GM12878 (cell line): ENCODE measurements around the gene ACKR4. TPM values are rescaled to one million over a fixed set of nuclear protein-coding genes. Genes with fewer than 3 reads are reported as not detected.

Experiments used
- ATAC-seq: fragments of 200-7000 bp; cut with Tn5 transposase; 3 replicates; pipeline ENCODE4 v1.9.1; 2020; ENCODE audit warnings: mild to moderate bottlenecking, moderate library complexity
- BruUV-seq: library from RNA; stranded (reverse); fragments of 400-500 nt; replicated peaks from 2 replicates; lab custom pipeline; 2021; lab: Mats Ljungman, UMichigan
- CTCF ChIA-PET: fragments of 300-600 bp; sonication (Branson Sonifier 250); formaldehyde crosslinking; extraction: SDS; loops from one replicate; lab custom pipeline; 2021; ENCODE audit warnings: inconsistent platforms; lab: Yijun Ruan, JAX
- POLR2A ChIA-PET: fragments of 350-600 bp; formaldehyde crosslinking; extraction: SDS; loops from one replicate; lab custom pipeline; 2021; ENCODE audit warnings: inconsistent platforms; lab: Charles Lee
- RAD21 ChIA-PET: fragments of 300-600 bp; sonication (Branson Sonifier 250); formaldehyde crosslinking; loops from one replicate; lab custom pipeline; 2023; ENCODE audit warnings: antibody characterized with exemption; ENCODE audit not compliant: unreplicated experiment; lab: Charles Lee
- SMC1A ChIA-PET: fragments of 300-600 bp; sonication (Branson Sonifier 250); formaldehyde crosslinking; loops from one replicate; lab custom pipeline; 2023; ENCODE audit not compliant: unreplicated experiment, uncharacterized antibody; lab: Charles Lee
- DNase-seq: peaks from one replicate; pipeline ENCODE4 v3.0.0-alpha.2; 2011; ENCODE audit warnings: low read depth, low spot score
- FAIRE-seq: peaks from 3 replicates; lab custom pipeline; 2011; peaks lifted over from hg19 to GRCh38; lab: Jason Lieb, UNC
- H2AFZ ChIP-seq: 2 replicates; pipeline ENCODE4 v1.6.0; 2011; ENCODE audit warnings: low read depth, low read length, control low read depth; ENCODE audit not compliant: control insufficient read depth
- H3K27ac ChIP-seq: 2 replicates; pipeline ENCODE4 v1.5.1; 2011; ENCODE audit warnings: control low read depth; ENCODE audit not compliant: control insufficient read depth, insufficient read depth
- H3K27me3 ChIP-seq, 2 experiments: replicated peaks in 1 of 2; 2 replicates each; pipeline versions ENCODE4 v1.6.0 to v1.6.1; 2011; ENCODE audit warnings: low read length in 1 of 2; ENCODE audit not compliant: control insufficient read depth in 2 of 2, insufficient read depth in 2 of 2
- H3K36me3 ChIP-seq, 2 experiments: 2 replicates each; pipeline ENCODE4 v1.5.1; 2011; ENCODE audit warnings: low read length in 1 of 2; ENCODE audit not compliant: control insufficient read depth in 2 of 2, insufficient read depth in 2 of 2
- H3K4me1 ChIP-seq: 2 replicates; pipeline ENCODE4 v1.6.1; 2011; ENCODE audit warnings: mild to moderate bottlenecking, low read length, moderate library complexity, mixed read lengths; ENCODE audit not compliant: control insufficient read depth, insufficient read depth
- H3K4me2 ChIP-seq: 2 replicates; pipeline ENCODE4 v1.6.0; 2011; ENCODE audit warnings: control low read depth; ENCODE audit not compliant: control insufficient read depth, insufficient read depth
- H3K4me3 ChIP-seq: fragments of 200-600 bp; sonication (generic); 2 replicates; pipeline ENCODE4 v1.5.1; 2016
- H3K79me2 ChIP-seq: 2 replicates; pipeline ENCODE4 v1.6.0; 2011; ENCODE audit warnings: low read length; ENCODE audit not compliant: control insufficient read depth, insufficient read depth
- H3K9ac ChIP-seq: 2 replicates; pipeline ENCODE4 v1.8.0; 2011; ENCODE audit warnings: low read length, control low read depth, mixed read lengths; ENCODE audit not compliant: control insufficient read depth, insufficient read depth
- H3K9me3 ChIP-seq: replicated peaks from 3 replicates; pipeline ENCODE4 v1.5.1; 2011; ENCODE audit warnings: mild to moderate bottlenecking, low read length; ENCODE audit not compliant: control insufficient read depth, insufficient read depth
- H4K20me1 ChIP-seq: 2 replicates; pipeline ENCODE4 v1.6.0; 2011; ENCODE audit not compliant: control insufficient read depth, insufficient read depth
- ATF2 ChIP-seq: IDR thresholded peaks from 2 replicates; pipeline ENCODE4 v1.6.1; 2012; ENCODE audit warnings: low read length, inconsistent platforms
- BRCA1 ChIP-seq: IDR thresholded peaks from 2 replicates; pipeline ENCODE4 v1.6.1; 2011; ENCODE audit warnings: low read depth, low read length, improper control_type of control experiment
- CHD1 ChIP-seq: IDR thresholded peaks from 2 replicates; pipeline ENCODE4 v1.6.1; 2012; ENCODE audit warnings: low read depth, low read length, improper control_type of control experiment
- FOS ChIP-seq: IDR thresholded peaks from 3 replicates; pipeline ENCODE4 v1.6.1; 2011; ENCODE audit warnings: borderline replicate concordance; ENCODE audit not compliant: insufficient read length; ENCODE audit errors: extremely low read depth
- HCFC1 ChIP-seq: fragments of 150-350 bp; IDR thresholded peaks from 2 replicates; pipeline ENCODE4 v1.6.1; 2014; ENCODE audit warnings: low read length
- MAX ChIP-seq: IDR thresholded peaks from 2 replicates; pipeline ENCODE4 v1.6.1; 2012; ENCODE audit warnings: low read depth, low read length, improper control_type of control experiment
- NFYB ChIP-seq: IDR thresholded peaks from 2 replicates; pipeline ENCODE4 v1.6.1; 2011; ENCODE audit warnings: low read depth, mild to moderate bottlenecking, low read length, improper control_type of control experiment, moderate library complexity; ENCODE audit not compliant: insufficient read depth
- NKRF ChIP-seq: fragments of 450-650 bp; conservative IDR thresholded peaks from 2 replicates; pipeline ENCODE4 v1.6.1; 2017; ENCODE audit warnings: mild to moderate bottlenecking, moderate library complexity
- PRDM15 ChIP-seq: fragments of 450-650 bp; formaldehyde crosslinking; IDR thresholded peaks from 2 replicates; pipeline ENCODE4 v1.4.0; 2020; ENCODE audit warnings: mild to moderate bottlenecking, moderate library complexity
- RELB ChIP-seq: fragments of 450-650 bp; IDR thresholded peaks from 2 replicates; pipeline ENCODE4 v1.6.1; 2017; ENCODE audit warnings: low read depth, mild to moderate bottlenecking, moderate library complexity
- SKIL ChIP-seq: fragments of 450-650 bp; IDR thresholded peaks from 2 replicates; pipeline ENCODE4 v1.6.1; 2017; ENCODE audit warnings: mild to moderate bottlenecking, low read depth, inconsistent platforms; ENCODE audit not compliant: poor library complexity, severe bottlenecking
- ZNF622 ChIP-seq: fragments of 450-650 bp; IDR thresholded peaks from 2 replicates; pipeline ENCODE4 v1.6.1; 2017; ENCODE audit warnings: mild to moderate bottlenecking, inconsistent platforms
- WGBS: methylation state at CpG from one replicate; pipeline ENCODE4 v1.1.6; 2016; ENCODE audit warnings: low lambda C conversion rate; ENCODE audit not compliant: insufficient replicate concordance, insufficient coverage; ENCODE audit errors: missing lambda C conversion rate; 5-methylcytosine and 5-hydroxymethylcytosine counted together
- in situ Hi-C: fragments of 300-500 bp; cut with MboI; formaldehyde crosslinking; loops from 9 replicates; pipeline ENCODE4 v1.14.3; 2018; ENCODE audit warnings: mixed read lengths
- intact Hi-C: fragments of 100-400 bp; cut with micrococcal nuclease; formaldehyde crosslinking; loops from one replicate; pipeline ENCODE4 v1.14.2; 2022; ENCODE audit not compliant: unreplicated experiment
- polyA plus RNA-seq, 11 experiments: library from polyadenylated mRNA; depleted of rRNA in 4 of 11; unstranded in 6 of 11; stranded (reverse) in 5 of 11; fragments of >200 nt; fragmentation: Nextera tagmentation in 4 of 11; fragmentation: Illumina TruSeq in 1 of 11; extraction: Ambion mirVana in 4 of 11; extraction: Trizol in 1 of 11; gene quantifications; 1 replicate in 1 of 11; 2 replicates in 10 of 11; pipeline versions ENCODE4 v1.2.1 to v1.2.3, GENCODE V29; 2011 to 2016; ENCODE audit warnings: inconsistent platforms in 2 of 11, missing spikeins in 2 of 11, low read depth in 1 of 11
- total RNA-seq, 4 experiments: library from RNA; depleted of rRNA in 3 of 4; stranded (reverse); fragments of >200 nt in 3 of 4; fragmentation: Illumina TruSeq in 1 of 4; extraction: Trizol in 1 of 4; gene quantifications; 2 replicates each; pipeline versions ENCODE4 v1.2.1 to v1.2.3, GENCODE V29; 2013 to 2021

ACKR4 gene
- total and polyA plus RNA-seq, 10 of the 15 experiments (the other 5 are each of a cell fraction or from before 2014, with no cell fraction given): 0.06 to 0.40 (median 0.12) TPM

- Histone ChIP-seq H3K27me3 (no peaks in the 10 kb centered on the region), H3K36me3 (no peaks in the 10 kb centered on the region), H3K9me3 (no peaks in the 10 kb centered on the region), H4K20me1 (no peaks in the 10 kb centered on the region), H3K79me2 (no peaks in the 10 kb centered on the region), H3K27ac (no peak overlapping the region), H3K4me1 (no peaks in the 10 kb centered on the region), H2AFZ (no peak overlapping the region), H3K9ac (no peak overlapping the region), H3K4me2 (no peak overlapping the region), H3K4me3 (no peak overlapping the region)
- ChIA-PET CTCF (interaction anchor here (1.3 kb wide), 1 partner anchor 27 kb away, joined by 4 read pairs; no protein-coding TSS in a partner anchor), SMC1A (no interaction called here), RAD21 (no interaction called here), POLR2A (no interaction called here)
- 74% methylated on average over 4 of the region's 4 CpGs for WGBS
- ATAC-seq (no peak), DNase-seq (no peak), FAIRE-seq (no peak)
- no TSS peak for BruUV-seq
- intact Hi-C loops: no loop called here
- in situ Hi-C loops: no loop called here
- TF ChIP-seq CHD1 (no peak), PRDM15 (CRISPR knock-in tag) (no peak), NKRF (no peak), MAX (no peak), ATF2 (no peak), SKIL (no peak), FOS (no peak), ZNF622 (no peak), RELB (no peak), NFYB (no peak), BRCA1 (no peak), HCFC1 (no peak)
Observed at GRCh38 chr3:132563420-132564069, 33.5 kb upstream of the ACKR4 start.
